Ishikawa (cell line): ENCODE data around the gene RGS12.
A peak's percentile ranks its signal among the peaks of the same experiment; 100 is the strongest.

Source experiments
- CEBPB ChIP-seq: IDR thresholded peaks from 2 replicates; pipeline ENCODE4 v1.6.1; 2012
- CREB1 ChIP-seq: IDR thresholded peaks from 2 replicates; pipeline ENCODE4 v1.6.1; 2012; ENCODE audit warnings: low read depth
- EGR1 ChIP-seq: IDR thresholded peaks from 2 replicates; pipeline ENCODE4 v1.6.1; 2012
- EP300 ChIP-seq: IDR thresholded peaks from 2 replicates; pipeline ENCODE4 v1.6.1; 2012; ENCODE audit warnings: borderline replicate concordance
- FOXM1 ChIP-seq: IDR thresholded peaks from 2 replicates; pipeline ENCODE4 v1.6.1; 2012; ENCODE audit warnings: low read depth, borderline replicate concordance
- MAX ChIP-seq: IDR thresholded peaks from 2 replicates; pipeline ENCODE4 v1.6.1; 2012
- NFIC ChIP-seq: IDR thresholded peaks from 2 replicates; pipeline ENCODE4 v1.6.1; 2012
- RAD21 ChIP-seq: IDR thresholded peaks from 2 replicates; pipeline ENCODE4 v1.6.1; 2012; ENCODE audit warnings: low read depth
- TAF1 ChIP-seq: IDR thresholded peaks from 2 replicates; pipeline ENCODE4 v1.6.1; 2012; ENCODE audit warnings: low read depth, mild to moderate bottlenecking
- TCF12 ChIP-seq: IDR thresholded peaks from 2 replicates; pipeline ENCODE4 v1.6.1; 2012; ENCODE audit warnings: low read depth
- TEAD4 ChIP-seq: IDR thresholded peaks from 2 replicates; pipeline ENCODE4 v1.6.1; 2012
- USF1 ChIP-seq: IDR thresholded peaks from 2 replicates; pipeline ENCODE4 v1.6.1; 2012
- YY1 ChIP-seq: IDR thresholded peaks from 2 replicates; pipeline ENCODE4 v1.6.1; 2012; ENCODE audit warnings: low read depth
- ZBTB7A ChIP-seq: IDR thresholded peaks from 2 replicates; pipeline ENCODE4 v1.6.1; 2012; ENCODE audit warnings: low read depth
- TF ChIP-seq, protein P1 (sequence below): IDR thresholded peaks from 2 replicates; pipeline ENCODE4 v1.6.1; 2012; ENCODE audit warnings: low read depth, mild to moderate bottlenecking

Gene RGS12

GRCh38 chr4:3316146-3316545, 23.3 kb downstream of the RGS12 start:
- TF ChIP-seq EGR1 (no peak), YY1 (no peak), NFIC (no peak), TAF1 (no peak), FOXM1 (no peak), MAX (no peak), RAD21 (no peak), EP300 (no peak)
- TF ChIP-seq, protein P1, sequence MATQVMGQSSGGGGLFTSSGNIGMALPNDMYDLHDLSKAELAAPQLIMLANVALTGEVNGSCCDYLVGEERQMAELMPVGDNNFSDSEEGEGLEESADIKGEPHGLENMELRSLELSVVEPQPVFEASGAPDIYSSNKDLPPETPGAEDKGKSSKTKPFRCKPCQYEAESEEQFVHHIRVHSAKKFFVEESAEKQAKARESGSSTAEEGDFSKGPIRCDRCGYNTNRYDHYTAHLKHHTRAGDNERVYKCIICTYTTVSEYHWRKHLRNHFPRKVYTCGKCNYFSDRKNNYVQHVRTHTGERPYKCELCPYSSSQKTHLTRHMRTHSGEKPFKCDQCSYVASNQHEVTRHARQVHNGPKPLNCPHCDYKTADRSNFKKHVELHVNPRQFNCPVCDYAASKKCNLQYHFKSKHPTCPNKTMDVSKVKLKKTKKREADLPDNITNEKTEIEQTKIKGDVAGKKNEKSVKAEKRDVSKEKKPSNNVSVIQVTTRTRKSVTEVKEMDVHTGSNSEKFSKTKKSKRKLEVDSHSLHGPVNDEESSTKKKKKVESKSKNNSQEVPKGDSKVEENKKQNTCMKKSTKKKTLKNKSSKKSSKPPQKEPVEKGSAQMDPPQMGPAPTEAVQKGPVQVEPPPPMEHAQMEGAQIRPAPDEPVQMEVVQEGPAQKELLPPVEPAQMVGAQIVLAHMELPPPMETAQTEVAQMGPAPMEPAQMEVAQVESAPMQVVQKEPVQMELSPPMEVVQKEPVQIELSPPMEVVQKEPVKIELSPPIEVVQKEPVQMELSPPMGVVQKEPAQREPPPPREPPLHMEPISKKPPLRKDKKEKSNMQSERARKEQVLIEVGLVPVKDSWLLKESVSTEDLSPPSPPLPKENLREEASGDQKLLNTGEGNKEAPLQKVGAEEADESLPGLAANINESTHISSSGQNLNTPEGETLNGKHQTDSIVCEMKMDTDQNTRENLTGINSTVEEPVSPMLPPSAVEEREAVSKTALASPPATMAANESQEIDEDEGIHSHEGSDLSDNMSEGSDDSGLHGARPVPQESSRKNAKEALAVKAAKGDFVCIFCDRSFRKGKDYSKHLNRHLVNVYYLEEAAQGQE = no peak

GRCh38 chr4:3317011-3317655, 24.3 kb downstream of the RGS12 start:
- no peak for TF ChIP-seq TAF1
- no peak for TF ChIP-seq FOXM1
- no peak for TF ChIP-seq EGR1
- TF ChIP-seq, protein P1 = no peak
- TF ChIP-seq MAX = no peak
- no peak for TF ChIP-seq RAD21
- TF ChIP-seq NFIC = no peak
- TF ChIP-seq TCF12 = no peak
- TF ChIP-seq EP300 = no peak
- TF ChIP-seq USF1 = no peak

- TF ChIP-seq YY1 = no peak
- TF ChIP-seq TCF12 = no peak
- TF ChIP-seq NFIC = no peak
- no peak for TF ChIP-seq ZBTB7A
- TF ChIP-seq FOXM1 = no peak
- no peak for TF ChIP-seq TEAD4
- TF ChIP-seq MAX = no peak
- no peak for TF ChIP-seq EP300
- TF ChIP-seq CREB1 = no peak
- TF ChIP-seq, protein P1 = no peak
- TF ChIP-seq USF1 = no peak
- TF ChIP-seq EGR1 = no peak
- no peak for TF ChIP-seq TAF1
- TF ChIP-seq CEBPB = no peak
- TF ChIP-seq RAD21 = no peak
Measured at GRCh38 chr4:3317656-3318211, 24.9 kb downstream of the RGS12 start.

DNA sequence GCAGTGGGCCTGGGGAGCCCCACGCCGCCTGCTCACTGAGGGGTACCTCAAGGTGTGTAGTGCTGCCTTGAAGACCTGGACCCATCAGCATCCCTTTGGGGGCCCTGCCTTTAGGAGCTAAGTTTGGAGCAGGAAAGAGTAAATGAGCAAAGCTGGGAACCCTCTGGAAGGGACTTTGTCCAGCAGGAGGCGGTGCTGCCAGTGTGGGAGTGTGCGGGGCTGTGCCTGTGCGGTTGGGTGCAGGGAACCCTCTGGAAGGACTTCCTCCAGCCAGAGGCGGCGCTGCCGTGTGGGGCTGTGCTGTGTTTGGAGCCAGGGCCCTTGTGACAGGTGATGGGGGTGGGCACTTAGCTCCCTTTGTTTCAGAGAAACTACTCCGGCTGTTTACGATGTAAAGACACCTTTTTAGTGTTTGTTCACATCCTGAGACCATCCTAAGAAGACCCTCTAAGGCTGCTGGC, 25.8 kb downstream of the RGS12 start:
- peak; percentile 50 for TF ChIP-seq RAD21
- no peak for TF ChIP-seq EGR1
